H9 (cell line): ENCODE results near the gene HIGD2A. TPM values are rescaled to one million over a fixed set of nuclear protein-coding genes. Genes with fewer than 3 reads are reported as not detected.

Source experiments
- DNase-seq: peaks from one replicate; pipeline ENCODE4 v3.0.0-alpha.2; 2017
- H2AFZ ChIP-seq: one replicate; pipeline ENCODE4 v1.6.1; 2013; ENCODE audit warnings: mild to moderate bottlenecking, low read length, control low read depth, moderate library complexity
- H2AK5ac ChIP-seq: 2 replicates; pipeline ENCODE4 v1.6.1; 2013; ENCODE audit warnings: low read length, control low read depth, mixed read lengths; ENCODE audit not compliant: insufficient read length
- H2BK120ac ChIP-seq: one replicate; pipeline ENCODE4 v1.6.1; 2013; ENCODE audit warnings: low read depth, mild to moderate bottlenecking, low read length, control low read depth, inconsistent platforms; ENCODE audit not compliant: poor library complexity, severe bottlenecking
- H2BK12ac ChIP-seq: 2 replicates; pipeline ENCODE4 v1.6.1; 2013; ENCODE audit warnings: low read length, control low read depth, mixed read lengths, low read depth; ENCODE audit not compliant: insufficient read length
- H2BK15ac ChIP-seq: 2 replicates; pipeline ENCODE4 v1.6.1; 2013; ENCODE audit warnings: low read depth, low read length, control low read depth
- H2BK20ac ChIP-seq: one replicate; pipeline ENCODE4 v1.6.1; 2013; ENCODE audit warnings: low read depth, mild to moderate bottlenecking, low read length, control low read depth, inconsistent platforms; ENCODE audit not compliant: poor library complexity, severe bottlenecking
- H2BK5ac ChIP-seq: 2 replicates; pipeline ENCODE4 v1.6.1; 2013; ENCODE audit warnings: low read length, control low read depth, mixed read lengths; ENCODE audit not compliant: insufficient read length
- H3K14ac ChIP-seq: 2 replicates; pipeline ENCODE4 v1.6.1; 2013; ENCODE audit warnings: low read length, control low read depth; ENCODE audit not compliant: insufficient read depth
- H3K18ac ChIP-seq: 2 replicates; pipeline ENCODE4 v1.6.1; 2013; ENCODE audit warnings: low read depth, mild to moderate bottlenecking, mixed read lengths, low read length, control low read depth; ENCODE audit not compliant: insufficient read length
- H3K23ac ChIP-seq: 2 replicates; pipeline ENCODE4 v1.6.1; 2013; ENCODE audit warnings: low read length, control low read depth, mixed read lengths, low read depth; ENCODE audit not compliant: insufficient read length
- H3K23me2 ChIP-seq: 2 replicates; pipeline ENCODE4 v1.6.1; 2013; ENCODE audit warnings: low read depth, mild to moderate bottlenecking, mixed read lengths, low read length, control low read depth; ENCODE audit not compliant: insufficient read length, poor library complexity, severe bottlenecking
- H3K27ac ChIP-seq: 2 replicates; pipeline ENCODE4 v1.5.1; 2013; ENCODE audit warnings: low read length, control low read depth, mixed read lengths, low read depth; ENCODE audit not compliant: insufficient read length
- H3K27me3 ChIP-seq: 2 replicates; pipeline ENCODE4 v1.6.1; 2013; ENCODE audit warnings: low read length, control low read depth, inconsistent platforms; ENCODE audit not compliant: insufficient read depth
- H3K4ac ChIP-seq: 2 replicates; pipeline ENCODE4 v1.6.1; 2013; ENCODE audit warnings: low read depth, mild to moderate bottlenecking, control low read depth, inconsistent platforms, low read length, moderate library complexity
- H3K4me1 ChIP-seq: 2 replicates; pipeline ENCODE4 v1.6.1; 2013; ENCODE audit warnings: low read length, control low read depth, inconsistent platforms; ENCODE audit not compliant: insufficient read depth
- H3K4me2 ChIP-seq: 2 replicates; pipeline ENCODE4 v1.6.1; 2013; ENCODE audit warnings: low read length, control low read depth, mixed read lengths; ENCODE audit not compliant: insufficient read length, insufficient read depth
- H3K56ac ChIP-seq: 2 replicates; pipeline ENCODE4 v1.6.1; 2013; ENCODE audit warnings: low read depth, mild to moderate bottlenecking, mixed read lengths, low read length, control low read depth; ENCODE audit not compliant: insufficient read length
- H3K79me1 ChIP-seq: 2 replicates; pipeline ENCODE4 v1.6.1; 2013; ENCODE audit warnings: low read depth, mild to moderate bottlenecking, moderate library complexity, low read length, control low read depth, inconsistent platforms; ENCODE audit not compliant: insufficient read depth, poor library complexity, severe bottlenecking
- H3K79me2 ChIP-seq: 2 replicates; pipeline ENCODE4 v1.6.1; 2013; ENCODE audit warnings: low read length, control low read depth, inconsistent platforms; ENCODE audit not compliant: insufficient read depth
- H3K9ac ChIP-seq: 2 replicates; pipeline ENCODE4 v1.6.1; 2013; ENCODE audit warnings: low read length, control low read depth, mixed read lengths; ENCODE audit not compliant: insufficient read length; ENCODE audit errors: extremely low read depth
- H3K9me3 ChIP-seq: one replicate; pipeline ENCODE4 v1.6.1; 2013; ENCODE audit warnings: low read depth, low read length, inconsistent platforms; ENCODE audit not compliant: control insufficient read depth
- H3T11ph ChIP-seq: one replicate; pipeline ENCODE4 v1.6.1; 2013; ENCODE audit warnings: mild to moderate bottlenecking, low read length, control low read depth, inconsistent platforms
- H4K20me1 ChIP-seq: one replicate; pipeline ENCODE4 v1.6.1; 2013; ENCODE audit not compliant: control insufficient read depth, insufficient read length, insufficient read depth
- H4K5ac ChIP-seq: 2 replicates; pipeline ENCODE4 v1.6.1; 2013; ENCODE audit warnings: low read depth, mild to moderate bottlenecking, mixed read lengths, low read length, control low read depth; ENCODE audit not compliant: insufficient read length
- H4K8ac ChIP-seq: replicated peaks from 2 replicates; pipeline ENCODE4 v1.6.1; 2013; ENCODE audit warnings: low read length, control low read depth, mixed read lengths, low read depth; ENCODE audit not compliant: insufficient read length
- H4K91ac ChIP-seq: 2 replicates; pipeline ENCODE4 v1.6.1; 2013; ENCODE audit warnings: low read depth, mild to moderate bottlenecking, moderate library complexity, mixed read lengths, low read length, control low read depth; ENCODE audit not compliant: insufficient read length
- H3K27ac Mint-ChIP-seq, 3 experiments: 2 replicates in 2 of 3; 3 replicates in 1 of 3; pipeline ENCODE4 v1.8.0; 2020 to 2021; ENCODE audit warnings: mixed read lengths in 3 of 3, mild to moderate bottlenecking in 1 of 3, moderate library complexity in 1 of 3
- H3K27me3 Mint-ChIP-seq: 2 replicates; pipeline ENCODE4 v1.8.0; 2021; ENCODE audit warnings: low read depth, mild to moderate bottlenecking, moderate library complexity, mixed read lengths
- H3K36me3 Mint-ChIP-seq, 3 experiments: 2 replicates in 2 of 3; 3 replicates in 1 of 3; pipeline ENCODE4 v1.8.0; 2020 to 2021; ENCODE audit warnings: low read depth in 3 of 3, mixed read lengths in 3 of 3; ENCODE audit not compliant: insufficient read depth in 1 of 3
- H3K4me1 Mint-ChIP-seq, 2 experiments: 2 replicates each; pipeline ENCODE4 v1.8.0; 2020; ENCODE audit warnings: mixed read lengths in 2 of 2
- H3K4me3 Mint-ChIP-seq, 2 experiments: 2 replicates in 1 of 2; 3 replicates in 1 of 2; pipeline ENCODE4 v1.8.0; 2020 to 2021; ENCODE audit warnings: mild to moderate bottlenecking in 2 of 2, mixed read lengths in 2 of 2, moderate library complexity in 1 of 2
- H3K9me3 Mint-ChIP-seq, 2 experiments: 2 replicates in 1 of 2; 3 replicates in 1 of 2; pipeline ENCODE4 v1.8.0; 2020; ENCODE audit warnings: mild to moderate bottlenecking in 2 of 2, mixed read lengths in 2 of 2, moderate library complexity in 1 of 2
- WGBS: extraction: QIAGEN DNeasy Blood & Tissue Kit; methylation state at CpG from one replicate; pipeline ENCODE4 v1.1.7; 2013; ENCODE audit warnings: missing lambda C conversion rate, low lambda C conversion rate, mixed read lengths; ENCODE audit not compliant: insufficient read length; ENCODE audit errors: extremely low coverage; 5-methylcytosine and 5-hydroxymethylcytosine counted together
- total RNA-seq: library from RNA; stranded (reverse); gene quantifications from 2 replicates; pipeline ENCODE4 v1.2.1, GENCODE V29; 2021
- TF ChIP-seq, protein P1 (sequence below): fragments of 200-600 bp; sonication (generic); conservative IDR thresholded peaks from 3 replicates; pipeline ENCODE4 v1.8.0; 2021; ENCODE audit warnings: antibody characterized with exemption, mild to moderate bottlenecking

Gene HIGD2A
- total RNA-seq, 1 experiment from 2014 or later: 92.3 TPM

DNA sequence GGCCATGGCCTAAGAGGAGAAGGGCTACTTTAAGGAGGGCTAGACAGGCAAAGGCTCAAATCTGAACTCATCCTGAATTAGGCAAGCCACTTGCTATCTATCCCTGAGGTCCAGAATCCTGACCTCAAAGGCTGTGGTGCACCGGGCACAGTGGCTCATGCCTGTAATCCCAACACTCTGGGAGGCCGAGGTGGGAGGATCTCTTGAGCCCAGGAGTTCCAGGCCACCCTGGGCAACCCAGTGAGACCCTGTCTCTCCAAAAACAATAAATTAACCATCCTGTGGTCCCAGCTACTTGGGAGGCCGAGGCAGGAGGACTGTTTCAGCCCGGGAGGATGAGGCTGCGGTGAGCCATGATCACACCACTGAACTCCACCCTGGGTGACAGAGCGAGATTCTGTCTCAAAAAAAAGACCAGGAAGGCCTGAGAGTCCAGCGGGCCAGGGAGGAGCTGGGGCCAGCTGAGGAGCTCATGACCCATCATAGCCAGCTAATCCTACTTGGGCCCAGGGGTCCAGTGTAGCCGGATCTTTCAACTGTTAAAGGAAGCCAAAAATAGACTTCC is 4.1 kb upstream of the HIGD2A start:
- no peak overlapping the region for H3K4me3 Mint-ChIP-seq
- WGBS: no CpG with 5 or more reads among the region's 8 CpGs
- no peak overlapping the region for H3K23ac ChIP-seq

More for the DNA sequence above, 4.1 kb upstream of the HIGD2A start:
- Histone ChIP-seq H2AK5ac (no peak overlapping the region), H4K91ac (no peak overlapping the region), H3K56ac (no peak overlapping the region), H3K14ac (no peak overlapping the region), H3K79me2 (peaks cover 8% of the 10 kb centered on the region; the same call in 1 of the 2 replicates), H3K9ac (no peak overlapping the region), H3T11ph (no peak overlapping the region), H3K27ac (no peak overlapping the region), H2BK120ac (no peak overlapping the region), H2BK12ac (no peak overlapping the region), H2BK15ac (no peak overlapping the region), H3K4me1 (no peaks in the 10 kb centered on the region), H4K5ac (no peak overlapping the region), H3K79me1 (no peaks in the 10 kb centered on the region), H3K9me3 (no peaks in the 10 kb centered on the region), H4K20me1 (no peaks in the 10 kb centered on the region), H3K18ac (no peak overlapping the region), H3K4me2 (no peak overlapping the region), H3K27me3 (no peaks in the 10 kb centered on the region), H2BK5ac (no peak overlapping the region), H3K23me2 (peaks cover 6% of the 10 kb centered on the region), H2BK20ac (no peak overlapping the region), H3K4ac (no peak overlapping the region), H4K8ac (no peak overlapping the region), H2AFZ (no peak overlapping the region)
- Mint-ChIP-seq H3K36me3 (peaks cover 35 to 77% (median 43%) of the 10 kb centered on the region in 3 experiments), H3K9me3 (peaks cover 0 to 3% of the 10 kb centered on the region in 2 experiments; a peak in 1 of 5 replicates), H3K4me1 (peaks cover 9 to 10% of the 10 kb centered on the region in 2 experiments), H3K27me3 (no peaks in the 10 kb centered on the region), H3K27ac (no peak overlapping the region)
- DNase-seq: no peak
- TF ChIP-seq, protein P1, sequence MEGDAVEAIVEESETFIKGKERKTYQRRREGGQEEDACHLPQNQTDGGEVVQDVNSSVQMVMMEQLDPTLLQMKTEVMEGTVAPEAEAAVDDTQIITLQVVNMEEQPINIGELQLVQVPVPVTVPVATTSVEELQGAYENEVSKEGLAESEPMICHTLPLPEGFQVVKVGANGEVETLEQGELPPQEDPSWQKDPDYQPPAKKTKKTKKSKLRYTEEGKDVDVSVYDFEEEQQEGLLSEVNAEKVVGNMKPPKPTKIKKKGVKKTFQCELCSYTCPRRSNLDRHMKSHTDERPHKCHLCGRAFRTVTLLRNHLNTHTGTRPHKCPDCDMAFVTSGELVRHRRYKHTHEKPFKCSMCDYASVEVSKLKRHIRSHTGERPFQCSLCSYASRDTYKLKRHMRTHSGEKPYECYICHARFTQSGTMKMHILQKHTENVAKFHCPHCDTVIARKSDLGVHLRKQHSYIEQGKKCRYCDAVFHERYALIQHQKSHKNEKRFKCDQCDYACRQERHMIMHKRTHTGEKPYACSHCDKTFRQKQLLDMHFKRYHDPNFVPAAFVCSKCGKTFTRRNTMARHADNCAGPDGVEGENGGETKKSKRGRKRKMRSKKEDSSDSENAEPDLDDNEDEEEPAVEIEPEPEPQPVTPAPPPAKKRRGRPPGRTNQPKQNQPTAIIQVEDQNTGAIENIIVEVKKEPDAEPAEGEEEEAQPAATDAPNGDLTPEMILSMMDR: no peak
